K562 (cell line): ENCODE data around the gene MFAP3.

Experiments
- ADNP ChIP-seq: fragments of 200-800 bp; sonication (Bioruptor generic); IDR thresholded peaks from 2 replicates; pipeline ENCODE4 v1.6.1; 2016; ENCODE audit warnings: missing genetic modification characterization, missing compliant biosample characterization
- ATF2 ChIP-seq: sonication (generic); formaldehyde crosslinking; IDR thresholded peaks from 2 replicates; pipeline ENCODE4 v1.8.1; 2022; ENCODE audit warnings: missing genetic modification reagents
- CTCF ChIP-seq, 3 experiments: IDR thresholded peaks in 2 of 3; conservative IDR thresholded peaks in 1 of 3; 2 replicates each; pipeline ENCODE4 v1.5.1; 2011 to 2012; ENCODE audit warnings: low read length in 3 of 3, mild to moderate bottlenecking in 3 of 3, control low read depth in 2 of 3, improper control_type of control experiment in 1 of 3, inconsistent platforms in 1 of 3, low read depth in 1 of 3, mixed read lengths in 1 of 3, moderate library complexity in 1 of 3; ENCODE audit not compliant: insufficient read depth in 2 of 3
- E2F1 ChIP-seq: sonication (generic); formaldehyde crosslinking; IDR thresholded peaks from 2 replicates; pipeline ENCODE4 v1.8.1; 2023; ENCODE audit warnings: mild to moderate bottlenecking, missing genetic modification reagents, moderate library complexity
- EZH2 ChIP-seq: IDR thresholded peaks from 2 replicates; pipeline ENCODE4 v1.6.1; 2012; ENCODE audit warnings: low read depth, mild to moderate bottlenecking, inconsistent platforms, low read length, borderline replicate concordance
- FOXP4 ChIP-seq: sonication (generic); formaldehyde crosslinking; IDR thresholded peaks from 2 replicates; pipeline ENCODE4 v1.8.0; 2022; ENCODE audit warnings: mild to moderate bottlenecking, missing genetic modification reagents, borderline replicate concordance
- NR1H2 ChIP-seq: sonication (generic); formaldehyde crosslinking; IDR thresholded peaks from 2 replicates; pipeline ENCODE4 v1.4.0; 2020; ENCODE audit warnings: mild to moderate bottlenecking, missing genetic modification reagents
- NRF1 ChIP-seq, 2 experiments: fragments of 450-650 bp; IDR thresholded peaks in 1 of 2; conservative IDR thresholded peaks in 1 of 2; 2 replicates each; pipeline ENCODE4 v1.6.1; 2014; ENCODE audit warnings: mild to moderate bottlenecking in 2 of 2
- PCBP2 ChIP-seq: fragments of 200-400 bp; formaldehyde crosslinking; IDR thresholded peaks from 2 replicates; pipeline ENCODE4 v1.6.1; 2018; ENCODE audit warnings: low read length, low read depth, mild to moderate bottlenecking, moderate library complexity; ENCODE audit not compliant: poor library complexity, severe bottlenecking
- TCF7L2 ChIP-seq: fragments of 150-350 bp; IDR thresholded peaks from 2 replicates; pipeline ENCODE4 v1.6.1; 2016; ENCODE audit warnings: low read depth, mild to moderate bottlenecking, low read length, moderate library complexity
- THAP7 ChIP-seq: fragments of 250-450 bp; sonication (Bioruptor Pico); IDR thresholded peaks from 2 replicates; pipeline ENCODE4 v1.5.0; 2021
- ZNF830 ChIP-seq: fragments of 250-450 bp; sonication (Bioruptor Pico); IDR thresholded peaks from 2 replicates; pipeline ENCODE4 v1.5.0; 2021; ENCODE audit warnings: mild to moderate bottlenecking

- TF ChIP-seq FOXP4 (no peak), NRF1 (conservative IDR thresholded peaks at IDR 0.05 in 1 of 2, IDR thresholded peaks at IDR 0.05 in 1 of 2) (no peak), PCBP2 (no peak), CTCF (IDR thresholded peaks at IDR 0.05 in 2 of 3, conservative IDR thresholded peaks at IDR 0.05 in 1 of 3; ENCODE audit: insufficient read depth in 2 of 3, low read depth in 1 of 3, low read length in 3 of 3) (no peak), NR1H2 (CRISPR knock-in tag) (no peak), ATF2 (CRISPR knock-in tag) (no peak), E2F1 (CRISPR knock-in tag) (no peak), ZNF830 (no peak), TCF7L2 (no peak), EZH2 (no peak), THAP7 (CRISPR knock-in tag) (no peak), ADNP (tag) (no peak)
Measured at GRCh38 chr5:154005648-154006047, 33.1 kb upstream of the MFAP3 start.
